Spleen (tissue), 11 donors: Measurements from ENCODE around the gene TNFRSF14. TPM values are rescaled to one million over a fixed set of nuclear protein-coding genes. Genes with fewer than 3 reads are reported as not detected.

ENCODE experiments used
- DNase-seq: peaks from one replicate; pipeline ENCODE4 v3.0.0-alpha.2; 2020
- H3K27ac ChIP-seq, 8 donors: fragments of 200-600 bp; sonication (generic) in 7 of 8; 1 replicate in 4 of 8; 2 replicates in 4 of 8; pipeline versions ENCODE4 v1.5.0 to v1.8.0; 2016 to 2021; ENCODE audit warnings: inconsistent platforms in 4 of 8, mild to moderate bottlenecking in 4 of 8, moderate library complexity in 1 of 8
- H3K27me3 ChIP-seq, 7 donors: fragments of 200-600 bp; sonication (generic) in 6 of 7; replicated peaks in 1 of 7; 1 replicate in 4 of 7; 2 replicates in 3 of 7; pipeline versions ENCODE4 v1.5.0 to v1.8.0; 2016 to 2021; ENCODE audit warnings: inconsistent platforms in 3 of 7, mild to moderate bottlenecking in 1 of 7
- H3K36me3 ChIP-seq, 6 donors: fragments of 200-600 bp; sonication (generic) in 5 of 6; 1 replicate in 4 of 6; 2 replicates in 2 of 6; pipeline versions ENCODE4 v1.5.0 to v1.8.0; 2016 to 2021; ENCODE audit warnings: inconsistent platforms in 2 of 6
- H3K4me1 ChIP-seq, 6 donors: fragments of 200-600 bp; sonication (generic) in 5 of 6; 1 replicate in 3 of 6; 2 replicates in 3 of 6; pipeline versions ENCODE4 v1.5.0 to v1.8.0; 2016 to 2021; ENCODE audit warnings: inconsistent platforms in 3 of 6
- H3K4me3 ChIP-seq, 8 donors: fragments of 200-600 bp; sonication (generic) in 7 of 8; 1 replicate in 4 of 8; 2 replicates in 4 of 8; pipeline versions ENCODE4 v1.5.0 to v1.8.0; 2016 to 2021; ENCODE audit warnings: inconsistent platforms in 4 of 8, mild to moderate bottlenecking in 4 of 8, moderate library complexity in 2 of 8
- H3K9me3 ChIP-seq, 8 donors: fragments of 200-600 bp; sonication (generic) in 7 of 8; 1 replicate in 4 of 8; 2 replicates in 4 of 8; pipeline versions ENCODE4 v1.5.0 to v1.8.0; 2016 to 2021; ENCODE audit warnings: inconsistent platforms in 4 of 8
- CTCF ChIP-seq, 11 experiments: fragments of 200-600 bp in 7 of 11; fragments of 450-650 bp in 4 of 11; sonication (generic) in 4 of 11; IDR thresholded peaks in 8 of 11; conservative IDR thresholded peaks in 3 of 11; 1 replicate in 7 of 11; 2 replicates in 4 of 11; pipeline versions ENCODE4 v1.4.0 to v1.8.0; 2016 to 2021; ENCODE audit warnings: antibody characterized with exemption in 11 of 11, inconsistent platforms in 4 of 11, mild to moderate bottlenecking in 1 of 11
- POLR2A ChIP-seq, 3 donors: fragments of 450-650 bp; IDR thresholded peaks; one replicate each; pipeline ENCODE4 v1.5.1; 2017; ENCODE audit warnings: antibody characterized with exemption in 3 of 3, mild to moderate bottlenecking in 1 of 3
- POLR2AphosphoS5 ChIP-seq, 3 donors: sonication (generic); formaldehyde crosslinking; IDR thresholded peaks; one replicate each; pipeline ENCODE4 v1.5.1; 2017; ENCODE audit warnings: antibody characterized with exemption in 3 of 3
- WGBS, 5 donors: extraction: QIAGEN DNeasy Blood & Tissue Kit in 3 of 5; methylation state at CpG; one replicate each; pipeline versions ENCODE4 v1.1.5 to v1.1.7; 2013 to 2018; 5-methylcytosine and 5-hydroxymethylcytosine counted together
- intact Hi-C: fragments of 100-400 bp; cut with DNase I; formaldehyde crosslinking; loops from one replicate; pipeline ENCODE4 v1.15.0; 2023; ENCODE audit warnings: low total_unique reads
- polyA plus RNA-seq, 3 donors: library from polyadenylated mRNA; stranded (reverse); fragments of 200-250 nt; gene quantifications; one replicate each; pipeline ENCODE4 v1.2.1, GENCODE V29; 2013
- total RNA-seq, 7 donors: library from RNA; depleted of rRNA in 3 of 7; stranded (reverse); fragments of >200 nt in 3 of 7; fragmentation: NEBNext Ultra II Directional in 4 of 7; extraction: Animal tissue kit (Norgen Biotek cat#: 25700) in 4 of 7; gene quantifications; one replicate each; pipeline versions ENCODE4 v1.1.0 to v1.2.1, GENCODE V29; 2016 to 2021
- donor health status: healthy with polysubstance abuse.
- donor health status: DM: no; HTN: no; CAD: no; lungs with moderate emphysema.
- donor health status: DM: no; HTN: no; CAD: no.
- donor health status: Bipolar disorder and iron deficiency.
- donor health status: healthy.
- donor health status: DM: no; HTN: no; CAD: no.
- donor health status: DM: yes; HTN: yes; CAD: no.

The TNFRSF14 gene
- total and polyA plus RNA-seq, 10 donors = 146 to 366 (median 191) TPM

GRCh38 chr1:2593251-2593878 lies 37.2 kb downstream of the TNFRSF14 start:
- peaks cover 0 to 23% (median 0%) of the 10 kb centered on the region in 7 donors for H3K27me3 ChIP-seq
- intact Hi-C loops = loop anchor here (5.0 kb wide), 1 partner anchor 49 kb away; no protein-coding TSS in a partner anchor
- peak overlapping the region in 4 of 8 donors; percentile 18 to 32 (median 27) for H3K27ac ChIP-seq
- peak; percentile 73 for DNase-seq
- peak overlapping the region in 3 of 8 donors; percentile 7 to 53 (median 28) for H3K4me3 ChIP-seq
- peaks cover 0 to 25% (median 8%) of the 10 kb centered on the region in 6 donors for H3K36me3 ChIP-seq
- 60 to 73% (median 65%) methylated on average over 7 to 26 of the region's 26 CpGs for WGBS, 5 donors
- peaks cover 0 to 4% (median 2%) of the 10 kb centered on the region in 8 donors for H3K9me3 ChIP-seq
- H3K4me1 ChIP-seq = peaks cover 0 to 31% (median 15%) of the 10 kb centered on the region in 6 donors
- TF ChIP-seq POLR2AphosphoS5 (IDR thresholded peaks at IDR 0.05) = no peak
- no peak for TF ChIP-seq CTCF (IDR thresholded peaks at IDR 0.05 in 8 of 11, conservative IDR thresholded peaks at IDR 0.05 in 3 of 11)
- TF ChIP-seq POLR2A (IDR thresholded peaks at IDR 0.05) = no peak

GRCh38 chr1:2594001-2594640 lies 38.0 kb downstream of the TNFRSF14 start:
- Histone ChIP-seq H3K27ac (peak overlapping the region in 4 of 8 donors; percentile 18 to 32 (median 27)), H3K9me3 (peaks cover 0 to 12% (median 9%) of the 10 kb centered on the region in 8 donors), H3K4me3 (peak overlapping the region in 6 of 8 donors; percentile 7 to 53 (median 20)), H3K4me1 (peaks cover 0 to 23% (median 13%) of the 10 kb centered on the region in 6 donors), H3K27me3 (peaks cover 0 to 23% (median 0%) of the 10 kb centered on the region in 7 donors), H3K36me3 (peaks cover 0 to 17% (median 5%) of the 10 kb centered on the region in 6 donors)
- 35 to 59% (median 41%) methylated on average over 16 to 20 of the region's 20 CpGs for WGBS, 5 donors
- intact Hi-C loops = loop anchor here (5.0 kb wide), 1 partner anchor 48 kb away; no protein-coding TSS in a partner anchor
- DNase-seq = peak; percentile 88
- TF ChIP-seq POLR2AphosphoS5 (IDR thresholded peaks at IDR 0.05) (peak; percentile 35 to 68 (median 62)), POLR2A (IDR thresholded peaks at IDR 0.05) (no peak), CTCF (IDR thresholded peaks at IDR 0.05 in 8 of 11, conservative IDR thresholded peaks at IDR 0.05 in 3 of 11) (no peak)

GRCh38 chr1:2594641-2595131 lies 38.5 kb downstream of the TNFRSF14 start:
- DNase-seq = peak; percentile 72
- Histone ChIP-seq H3K27ac (peak overlapping the region in 1 of 8 donors; percentile 32), H3K4me1 (peaks cover 0 to 22% (median 13%) of the 10 kb centered on the region in 6 donors), H3K9me3 (peaks cover 0 to 14% (median 10%) of the 10 kb centered on the region in 8 donors), H3K36me3 (peaks cover 0 to 11% (median under 1%) of the 10 kb centered on the region in 6 donors), H3K27me3 (peaks cover 0 to 23% (median 0%) of the 10 kb centered on the region in 7 donors), H3K4me3 (no peak overlapping the region)
- no peak for TF ChIP-seq POLR2AphosphoS5 (IDR thresholded peaks at IDR 0.05)
- TF ChIP-seq POLR2A (IDR thresholded peaks at IDR 0.05) = no peak
- TF ChIP-seq CTCF (IDR thresholded peaks at IDR 0.05 in 8 of 11, conservative IDR thresholded peaks at IDR 0.05 in 3 of 11) = no peak
- WGBS, 5 donors = 84 to 94% (median 91%) methylated on average over 14 to 17 of the region's 17 CpGs
- intact Hi-C loops = loop anchor here (5.0 kb wide), 1 partner anchor 48 kb away; no protein-coding TSS in a partner anchor
